ENCODE data around the gene ZNF222.

The ZNF222 gene
- 0.67 to 3.5 (median 1.9) reads per million in 17 experiments for total RNA-seq

DNA sequence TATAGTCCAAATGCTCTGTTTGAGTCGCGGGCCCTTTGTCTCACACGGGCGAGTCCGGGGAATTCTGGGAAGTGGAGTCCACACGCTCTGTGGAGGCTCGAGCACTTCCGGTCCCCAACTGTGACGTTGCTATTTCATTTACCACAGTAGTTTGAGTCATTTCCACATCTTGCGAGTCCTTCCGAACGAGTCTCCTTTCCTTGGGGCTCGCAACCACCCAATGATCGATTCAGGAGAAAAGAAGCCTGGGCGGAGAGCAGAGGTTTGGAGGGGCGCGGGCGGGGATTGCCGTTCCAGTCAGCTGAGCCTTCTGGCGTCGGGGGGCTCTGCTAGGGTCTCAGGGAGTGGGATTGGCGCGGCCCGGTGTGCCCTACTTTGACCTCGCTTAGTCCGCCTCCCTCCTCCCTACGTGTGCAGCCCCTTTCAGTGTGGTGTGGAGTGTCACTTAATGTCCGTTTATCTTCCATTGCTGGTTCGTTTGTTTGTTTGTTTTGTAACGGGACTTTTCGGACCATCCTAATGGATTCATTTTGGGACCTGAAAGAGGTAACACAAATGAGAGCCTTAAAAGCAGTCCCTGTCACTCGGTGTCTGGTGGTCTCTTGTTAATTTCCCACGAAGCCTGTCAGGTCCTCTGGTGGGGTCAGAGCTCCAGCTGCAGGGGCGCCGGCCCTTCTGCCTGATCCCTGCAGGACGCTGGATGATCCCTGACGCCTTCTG is at the start of gene ZNF222:
Gene ZNF222 (plus strand): TSS at position 163 of the 720 bp plus-strand sequence. CDS start 58 bp downstream, at position 221.
- peak; percentile 88 to 93 (median 92) for DNase-seq

DNA sequence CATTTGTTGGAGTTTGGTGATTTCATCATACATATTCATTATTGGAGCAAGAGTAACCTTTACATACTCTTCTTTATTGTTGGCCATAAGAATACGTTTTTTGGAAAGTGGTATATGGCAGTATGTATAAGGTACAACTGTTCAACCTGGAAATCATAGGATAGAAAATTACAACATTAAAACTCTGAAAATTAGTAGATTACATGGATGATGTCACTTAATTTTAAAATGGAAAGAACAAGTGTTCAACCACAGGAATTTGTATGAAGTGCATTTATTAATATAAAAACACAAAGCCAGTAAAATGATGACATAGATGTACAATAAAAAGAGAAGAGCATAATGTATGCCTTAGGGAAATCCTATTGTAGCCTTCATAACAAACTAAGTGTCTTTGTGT is 48.4 kb upstream of the ZNF222 start:
- no peak for DNase-seq

DNA sequence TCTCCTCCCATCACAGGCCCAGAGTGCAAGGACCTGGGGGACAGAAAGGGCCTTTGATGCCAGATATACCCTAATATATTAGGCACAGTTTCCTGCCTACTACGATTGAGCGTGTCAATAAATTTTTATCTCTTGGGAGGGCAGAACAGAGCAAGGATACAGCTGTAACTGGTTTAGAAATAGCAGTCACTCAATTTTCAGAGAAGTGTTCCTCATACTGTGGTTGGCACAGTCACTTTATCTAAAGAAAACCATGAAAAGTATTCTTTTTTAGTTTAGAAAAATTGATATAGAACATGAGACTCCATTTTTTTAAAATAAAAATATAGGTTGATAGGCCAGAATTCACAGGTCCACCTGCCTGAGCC is 41.7 kb upstream of the ZNF222 start:
- DNase-seq: no peak

DNA sequence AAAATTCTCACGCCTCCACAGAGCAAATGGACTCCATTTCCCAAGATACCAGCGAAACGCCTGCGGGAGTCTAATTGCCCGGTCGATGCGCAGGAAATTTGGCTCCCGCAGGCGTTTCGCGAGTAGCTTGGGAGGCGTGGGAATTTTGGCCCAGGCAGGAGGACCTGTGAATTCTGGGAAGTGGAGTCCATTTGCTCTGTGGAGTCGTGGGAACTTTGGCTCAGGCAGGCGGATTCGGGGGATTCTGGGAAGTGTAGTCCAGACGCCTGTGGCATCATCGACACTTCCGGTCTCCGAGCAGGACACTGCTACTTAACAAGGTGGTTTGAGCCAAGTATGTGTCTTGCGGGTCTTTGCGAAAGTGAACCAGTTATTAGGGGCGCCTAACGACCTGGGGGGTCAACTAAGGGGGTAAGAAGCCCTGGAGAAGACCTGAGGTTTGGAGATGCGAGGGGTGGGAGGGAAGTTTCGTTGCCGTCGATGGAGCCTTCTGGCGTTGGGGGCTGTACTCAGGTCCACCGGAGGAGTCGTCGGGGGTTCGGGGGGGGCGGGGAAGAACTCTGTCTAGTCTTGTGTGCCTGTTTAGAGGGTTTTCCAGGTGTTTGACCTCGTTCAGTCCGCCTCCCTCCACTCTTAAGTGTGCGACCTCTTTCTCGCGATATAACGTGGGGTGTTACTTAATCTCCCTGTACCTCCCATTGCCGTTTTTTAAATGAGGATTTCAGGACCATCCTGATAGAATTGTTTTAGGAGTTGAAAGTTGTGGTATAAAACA is 41.1 kb upstream of the ZNF222 start, which contains the start of gene ZNF155:
Gene ZNF155 (plus strand): TSS at position 277 of the 775 bp plus-strand sequence. CDS start 4,356 bp downstream, outside the sequence.
- DNase-seq: peak; percentile 90 to 96 (median 93)

DNA sequence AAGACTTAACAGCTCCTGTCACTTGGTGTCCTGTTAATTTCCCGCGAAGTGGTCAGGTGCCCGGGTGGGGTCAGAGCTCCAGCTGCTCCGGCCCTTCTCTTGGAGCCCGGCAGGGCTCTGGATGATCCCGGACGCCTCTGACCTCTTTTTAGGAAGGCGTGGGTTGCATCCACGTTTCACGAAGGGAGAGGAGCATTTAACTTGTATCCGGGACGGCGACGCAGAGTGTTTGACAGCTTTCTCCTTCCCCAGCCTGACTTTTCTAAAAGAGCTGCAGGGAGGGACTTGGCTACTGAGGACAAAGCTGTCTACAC is 40.5 kb upstream of the ZNF222 start:
- DNase-seq: peak in 2 of 4 experiments; percentile 47

DNA sequence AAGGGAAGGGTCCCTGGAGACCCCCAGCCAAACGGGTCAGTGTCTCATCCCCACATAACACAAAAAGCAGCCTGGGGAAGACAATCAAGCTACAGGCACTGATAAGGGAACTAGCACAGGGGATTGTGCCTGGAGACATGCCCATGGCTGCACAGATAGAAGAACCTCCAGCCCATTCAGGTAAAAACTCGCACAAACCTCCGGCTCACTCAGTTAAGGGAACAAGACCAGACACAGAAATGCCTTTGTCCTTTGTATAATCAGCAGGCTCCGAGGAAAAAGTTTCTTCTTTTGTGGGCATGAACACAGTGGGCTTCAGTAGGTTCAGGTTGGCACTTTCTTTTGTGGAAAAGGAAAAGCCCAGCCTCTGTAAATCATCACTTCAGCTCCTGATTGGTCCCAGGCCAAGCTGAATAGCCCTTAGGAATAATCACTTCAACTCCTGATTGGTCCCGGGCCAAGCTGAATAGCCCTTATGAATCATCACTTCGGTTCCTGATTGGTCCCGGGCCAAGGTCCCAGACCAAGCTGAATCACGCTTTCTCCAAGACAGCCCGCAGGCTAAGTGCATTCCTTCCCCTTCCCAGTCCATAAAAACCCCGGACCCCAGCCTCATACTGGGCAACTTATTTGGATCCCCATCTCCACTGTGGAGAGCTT is 27.4 kb upstream of the ZNF222 start:
- DNase-seq: no peak

DNA sequence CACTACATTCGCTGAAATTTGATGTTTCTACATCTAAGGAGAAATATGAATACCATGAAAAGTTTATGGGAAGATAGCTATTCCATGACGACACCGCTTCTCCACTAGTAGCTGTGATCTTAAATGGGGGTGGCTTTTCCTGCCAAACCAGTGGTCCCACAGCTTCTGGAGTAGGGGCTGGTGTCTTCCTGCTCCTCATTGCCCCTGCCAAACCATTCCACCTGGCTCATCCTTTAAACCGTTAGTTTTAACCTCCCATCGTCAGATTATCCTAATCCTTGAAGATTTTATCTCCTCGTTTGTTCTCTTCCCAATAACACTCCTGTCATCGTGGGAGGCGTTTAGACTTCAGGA is 23.0 kb upstream of the ZNF222 start:
- DNase-seq: peak in 1 of 4 experiments; percentile 4

DNA sequence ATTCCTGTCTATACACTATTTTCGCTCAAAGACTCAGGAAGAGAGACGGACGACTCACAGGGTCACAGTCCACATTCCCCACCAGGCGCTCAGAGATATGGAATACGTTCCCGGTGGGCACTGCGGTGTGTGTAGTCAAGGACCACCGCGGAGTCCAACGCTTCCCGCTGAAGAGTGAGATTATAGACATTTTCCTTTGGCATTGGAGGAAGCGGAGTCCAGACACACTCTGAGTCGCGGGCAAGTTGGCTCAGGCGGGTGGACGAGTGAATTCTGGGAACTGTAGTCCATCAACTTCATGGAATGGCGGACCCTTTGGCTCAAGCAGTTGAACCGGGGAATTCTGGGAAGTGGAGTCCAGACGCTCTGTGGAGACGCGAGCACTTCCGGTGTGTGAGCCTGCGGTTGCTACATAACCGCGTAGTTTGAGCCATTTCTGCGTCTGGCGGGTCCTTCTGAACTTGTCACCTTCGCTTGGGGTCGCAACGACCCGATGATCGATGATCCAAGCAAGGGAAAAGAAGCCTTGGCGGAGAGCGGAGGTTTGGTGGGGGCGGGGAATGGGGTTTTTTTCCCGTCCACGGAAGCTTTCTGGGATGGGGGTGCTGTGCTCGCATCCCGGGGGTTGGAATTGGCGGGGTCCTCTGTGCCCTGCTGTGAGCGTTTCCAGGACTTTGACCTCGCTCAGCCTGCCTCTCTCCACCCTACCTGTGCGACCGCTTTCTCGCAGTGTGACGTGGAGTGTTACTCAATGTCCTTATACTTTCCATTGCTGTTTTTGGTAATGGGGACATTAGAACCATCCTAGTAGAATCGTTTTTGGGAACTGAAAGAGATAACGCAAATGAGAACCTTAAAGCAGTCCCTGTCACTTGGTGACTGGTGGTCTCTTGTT is 22.4 kb upstream of the ZNF222 start, which contains the start of gene ZNF230:
Gene ZNF230 (plus strand): TSS at position 392 of the 895 bp plus-strand sequence. CDS start 4,122 bp downstream, outside the sequence.
- peak; percentile 95 to 97 (median 96) for DNase-seq

DNA sequence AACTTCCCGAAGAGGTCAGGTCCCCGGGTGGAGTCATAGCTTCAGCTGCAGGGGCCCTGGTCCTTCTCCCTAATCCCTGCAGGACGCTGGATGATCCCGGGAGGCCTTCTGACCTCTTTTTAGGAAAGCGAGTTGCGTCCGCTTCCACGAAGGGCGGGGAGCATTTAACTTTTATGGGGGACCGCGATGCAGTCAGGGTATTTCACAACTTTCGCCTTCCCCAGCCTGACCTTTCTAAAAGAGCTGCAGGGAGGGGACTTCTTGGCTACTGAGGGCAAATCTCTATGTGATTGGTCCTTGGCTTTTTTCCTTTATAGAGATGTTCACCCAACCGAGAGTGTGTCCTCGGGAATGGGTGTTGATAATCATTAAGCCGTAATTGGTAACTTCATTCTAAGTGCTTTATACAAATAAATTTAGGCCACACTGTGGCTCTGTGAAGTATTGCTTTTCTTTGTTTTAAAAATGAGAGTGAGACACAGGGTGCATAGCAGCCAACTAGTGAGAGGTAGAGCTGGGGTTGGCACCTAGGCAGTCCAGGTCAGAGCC is 21.6 kb upstream of the ZNF222 start:
- DNase-seq: peak; percentile 3 to 28 (median 27)

DNA sequence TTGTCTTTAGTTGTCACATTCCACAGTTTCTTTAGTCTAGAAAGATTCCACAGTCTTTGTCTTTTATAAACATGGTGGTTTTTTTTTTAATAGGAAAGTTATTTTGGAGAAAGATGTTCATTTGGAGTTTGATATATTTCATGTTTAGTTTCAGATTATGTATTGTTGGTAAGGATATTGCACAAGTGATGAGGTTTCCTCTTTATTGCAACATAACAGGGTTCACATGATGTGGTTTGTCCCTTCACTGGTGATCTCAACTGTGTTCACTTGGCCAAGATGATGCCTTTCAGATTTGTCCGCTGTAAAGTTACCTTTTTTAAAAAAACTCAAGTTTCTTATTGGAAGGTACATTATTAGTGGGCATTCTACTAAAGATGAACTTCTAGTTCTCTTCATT is 19.2 kb upstream of the ZNF222 start:
- peak; percentile 31 to 78 (median 60) for DNase-seq

DNA sequence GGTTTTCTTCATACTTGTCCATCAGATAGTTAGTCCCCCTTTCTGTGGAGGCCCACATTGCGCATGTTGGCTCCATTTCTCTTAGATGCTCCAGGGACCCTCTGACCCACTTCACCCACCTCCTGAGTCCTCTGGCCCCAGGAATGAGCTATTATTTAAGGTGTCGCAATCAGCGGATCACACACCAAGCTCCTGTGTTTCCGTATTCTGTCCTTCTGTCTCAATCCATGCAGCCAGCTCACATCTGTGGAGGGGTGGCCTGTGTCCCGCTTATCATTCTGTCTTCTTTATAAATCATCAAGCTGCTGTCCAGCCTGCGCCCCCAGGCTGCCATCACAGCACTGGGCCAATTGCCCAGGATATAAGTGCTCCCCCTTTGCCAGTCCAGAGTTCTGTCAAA is 17.7 kb upstream of the ZNF222 start:
- no peak for DNase-seq

DNA sequence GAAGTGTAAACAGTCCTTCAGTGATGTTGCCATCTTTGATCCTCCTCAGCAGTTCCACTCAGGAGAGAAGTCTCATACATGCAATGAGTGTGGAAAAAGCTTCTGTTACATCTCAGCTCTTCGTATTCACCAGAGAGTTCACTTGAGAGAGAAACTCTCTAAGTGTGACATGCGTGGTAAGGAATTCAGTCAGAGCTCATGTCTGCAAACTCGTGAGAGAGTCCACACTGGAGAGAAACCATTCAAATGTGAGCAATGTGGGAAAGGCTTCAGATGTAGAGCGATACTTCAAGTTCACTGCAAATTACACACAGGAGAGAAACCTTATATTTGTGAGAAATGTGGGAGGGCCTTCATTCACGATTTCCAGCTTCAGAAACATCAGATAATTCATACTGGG is 14.7 kb upstream of the ZNF222 start:
- DNase-seq: no peak

DNA sequence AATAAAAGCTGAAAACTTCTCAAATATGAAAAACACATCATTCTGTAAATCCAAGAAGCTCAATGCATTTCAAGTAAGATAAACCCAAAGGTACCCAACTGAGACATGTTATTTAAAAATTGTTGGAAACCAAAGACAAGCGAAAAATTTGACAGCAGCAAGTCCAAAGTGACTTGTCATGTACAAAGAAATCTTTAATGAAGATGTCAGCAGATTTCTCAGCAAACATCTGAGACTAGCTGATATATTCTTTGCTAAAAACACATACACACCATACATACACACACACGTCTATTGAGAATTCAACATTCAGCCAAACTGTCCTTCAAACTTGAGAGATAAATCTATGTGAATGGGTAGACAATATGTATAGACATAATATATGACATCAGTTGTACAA is 5.7 kb upstream of the ZNF222 start:
- DNase-seq: no peak

DNA sequence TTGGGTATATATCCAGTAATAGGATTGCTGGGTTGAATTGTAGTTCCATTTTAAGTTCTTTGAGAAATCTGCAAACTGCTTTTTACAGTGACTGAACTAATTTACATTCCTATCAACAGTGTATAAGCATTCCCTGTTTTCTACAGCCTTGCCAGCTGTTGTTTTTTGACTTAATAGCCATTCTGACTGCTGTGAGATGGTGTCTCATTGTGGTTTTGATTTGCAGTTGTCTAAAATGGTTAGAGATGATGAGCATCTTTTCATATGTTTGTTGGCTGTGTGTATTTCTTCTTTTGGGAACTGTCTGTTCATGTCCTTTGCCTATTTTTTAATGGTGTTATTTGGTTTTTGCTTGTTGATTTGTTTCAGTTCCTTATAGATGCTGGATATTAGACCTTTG is 4.0 kb upstream of the ZNF222 start:
- no peak for DNase-seq

DNA sequence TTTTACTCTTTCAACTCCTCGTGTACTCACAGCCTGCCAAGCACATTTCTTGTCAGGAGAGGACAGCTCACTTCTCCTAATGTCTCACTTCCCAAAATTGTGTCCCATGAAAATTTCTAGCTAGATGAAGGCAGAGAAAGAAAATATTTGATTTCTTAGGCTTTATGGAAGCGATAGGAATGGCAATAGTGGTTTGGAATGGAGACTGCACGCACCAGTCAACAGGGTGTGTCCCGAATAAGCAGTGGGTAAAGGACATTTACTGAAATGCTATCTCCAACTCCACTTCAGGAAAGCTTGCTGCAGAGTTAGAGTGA is 321 bp upstream of the ZNF222 start:
- no peak for DNase-seq

DNA sequence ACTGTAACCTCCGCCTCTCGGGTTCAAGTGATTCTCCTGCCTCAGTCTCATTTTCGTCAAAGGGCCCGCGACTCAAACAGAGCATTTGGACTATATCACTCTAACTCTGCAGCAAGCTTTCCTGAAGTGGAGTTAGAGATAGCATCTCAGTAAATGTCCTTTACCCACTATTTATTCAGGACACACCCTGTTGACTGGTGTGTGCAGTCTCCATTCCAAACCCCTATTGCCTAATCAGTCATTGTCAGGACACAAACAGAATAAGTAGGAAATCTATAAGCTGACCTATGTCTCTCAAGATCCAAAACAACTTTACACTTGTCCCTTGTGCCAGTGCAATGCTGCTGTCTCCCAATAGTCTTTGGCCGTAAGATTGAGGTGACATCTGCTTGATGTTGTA is 1.4 kb downstream of the ZNF222 start:
- DNase-seq: no peak

DNA sequence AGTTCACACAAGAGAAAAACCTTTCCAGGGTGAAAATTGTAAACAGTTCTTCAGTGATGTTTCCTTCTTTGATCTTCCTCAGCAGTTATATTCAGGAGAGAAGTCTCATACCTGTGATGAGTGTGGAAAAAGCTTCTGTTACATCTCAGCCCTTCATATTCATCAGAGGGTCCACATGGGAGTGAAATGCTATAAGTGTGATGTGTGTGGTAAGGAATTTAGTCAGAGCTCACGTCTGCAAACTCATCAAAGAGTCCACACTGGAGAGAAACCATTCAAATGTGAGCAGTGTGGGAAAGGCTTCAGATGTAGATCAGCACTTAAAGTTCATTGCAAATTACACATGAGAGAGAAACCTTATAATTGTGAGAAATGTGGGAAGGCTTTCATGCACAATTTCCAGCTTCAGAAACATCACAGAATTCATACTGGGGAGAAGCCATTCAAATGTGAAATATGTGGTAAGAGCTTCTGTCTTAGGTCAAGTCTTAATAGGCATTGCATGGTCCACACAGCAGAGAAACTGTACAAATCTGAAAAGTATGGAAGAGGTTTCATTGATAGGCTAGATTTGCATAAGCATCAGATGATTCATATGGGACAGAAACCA is 6.9 kb downstream of the ZNF222 start:
- DNase-seq: no peak

DNA sequence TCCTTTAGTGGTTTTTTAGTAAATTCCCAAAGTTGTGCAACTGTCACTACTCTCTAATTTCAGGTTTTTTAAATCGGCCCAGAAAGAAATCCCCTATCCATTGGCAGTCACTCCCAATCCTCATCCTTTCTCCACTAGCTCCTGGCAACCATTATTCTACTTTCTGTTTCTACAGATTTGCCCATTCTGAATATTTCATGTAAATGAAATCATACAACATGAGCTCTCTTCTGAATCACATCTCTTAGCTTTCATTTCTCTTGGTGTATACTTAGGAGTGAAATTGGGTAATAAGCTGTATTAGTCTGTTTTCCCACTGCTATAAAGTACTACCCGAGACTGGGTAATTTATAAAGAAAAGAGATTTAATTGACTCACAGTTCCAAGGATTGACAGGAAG is 17.0 kb downstream of the ZNF222 start:
- DNase-seq: no peak

DNA sequence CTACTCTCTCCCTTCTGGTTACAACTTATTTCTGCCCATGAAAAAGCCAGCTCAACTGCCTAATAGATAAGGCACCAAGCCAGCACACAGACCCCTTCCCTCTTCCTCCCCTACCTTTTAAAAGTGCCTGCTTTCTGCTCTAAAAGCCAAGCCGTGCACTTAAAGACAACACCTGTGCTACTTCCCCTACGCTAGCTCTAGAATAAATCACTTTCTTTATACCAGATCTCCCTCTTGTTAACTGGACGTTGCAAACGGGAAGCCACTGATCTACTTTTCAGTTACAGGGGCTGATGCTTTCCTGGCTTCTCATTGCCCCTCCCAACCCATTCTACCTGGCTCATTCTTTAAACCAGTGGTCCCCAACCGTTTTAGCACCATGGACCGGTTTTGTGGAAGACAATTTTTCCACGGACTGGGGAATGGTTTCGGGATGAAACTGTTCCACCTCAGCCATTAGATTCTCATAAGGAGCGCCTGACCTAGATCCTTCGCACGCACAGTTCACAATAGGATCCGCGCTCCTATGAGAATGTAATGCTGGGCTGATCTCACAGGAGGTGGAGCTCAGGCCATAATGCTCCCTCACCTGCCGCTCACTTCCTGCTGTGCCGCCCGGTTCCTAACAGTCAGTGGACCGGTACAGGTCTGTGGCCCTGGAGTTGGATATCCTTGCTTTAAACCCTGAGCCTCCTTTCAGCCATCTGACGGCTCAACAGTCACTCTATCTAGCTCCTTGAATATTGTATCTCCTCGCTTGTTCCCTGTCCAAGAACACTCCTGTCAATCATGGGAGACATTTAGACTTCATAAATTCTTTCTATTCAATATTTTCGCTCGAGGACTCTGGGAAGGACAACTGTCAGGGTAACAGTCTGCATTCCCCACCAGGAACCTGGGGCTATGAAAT is 25.8 kb downstream of the ZNF222 start:
- peak in 2 of 4 experiments; percentile 7 to 15 for DNase-seq

DNA sequence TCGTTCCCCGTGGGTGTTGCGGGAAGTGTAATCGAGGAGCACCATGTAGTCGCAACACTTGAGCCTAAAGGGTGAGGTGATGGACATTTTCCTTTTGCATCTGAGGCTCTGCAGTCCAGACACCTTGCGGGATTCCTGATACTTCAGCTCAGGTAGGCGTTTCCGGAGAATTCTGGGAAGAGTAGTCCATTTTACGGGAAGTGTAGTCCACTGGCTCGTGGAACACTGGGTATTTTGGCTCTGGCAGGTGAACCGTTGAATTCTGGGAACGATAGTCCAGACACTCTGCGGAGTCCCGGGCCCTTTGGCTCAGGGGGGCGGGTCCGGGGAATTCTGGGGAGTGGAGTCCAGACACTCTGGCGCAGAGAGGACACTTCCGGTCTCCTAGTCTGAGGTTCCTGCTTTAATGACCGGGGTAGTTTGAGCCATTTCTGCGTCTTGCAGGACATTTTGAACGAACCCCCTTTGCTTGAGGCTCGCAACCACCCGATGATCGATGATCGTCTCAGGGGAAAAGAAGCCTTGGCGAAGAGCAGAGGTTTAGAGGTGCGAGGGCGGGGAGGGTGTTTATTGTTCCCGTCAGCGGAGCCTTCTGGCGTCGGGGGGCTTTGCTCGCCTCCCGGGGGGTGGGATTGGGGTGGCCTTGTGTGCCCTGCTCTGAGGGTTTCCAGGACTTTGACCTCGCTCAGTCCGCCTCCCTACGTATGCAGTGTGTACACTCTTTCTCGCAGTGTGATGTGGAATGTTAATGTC is 26.6 kb downstream of the ZNF222 start, which contains the start of gene ZNF223:
Gene ZNF223 (plus strand): TSS at position 387 of the 753 bp plus-strand sequence. CDS start 3,141 bp downstream, outside the sequence.
- DNase-seq: peak; percentile 92 to 96 (median 94)
